Colonic mucosa (tissue), 4 donors: ENCODE results near the gene ASGR1. TPM values are rescaled to one million over a fixed set of nuclear protein-coding genes. Genes with fewer than 3 reads are reported as not detected.
A peak's percentile ranks its signal among the peaks of the same experiment; 100 is the strongest.

Experiments
- DNase-seq: peaks from one replicate; pipeline ENCODE4 v3.0.0-alpha.2; 2020
- H3K27ac ChIP-seq: fragments of 200-600 bp; one replicate; pipeline ENCODE4 v1.8.0; 2021
- H3K27me3 ChIP-seq: fragments of 200-600 bp; one replicate; pipeline ENCODE4 v1.8.0; 2021
- H3K36me3 ChIP-seq: fragments of 200-600 bp; one replicate; pipeline ENCODE4 v1.8.0; 2021
- H3K4me1 ChIP-seq: fragments of 200-600 bp; one replicate; pipeline ENCODE4 v1.8.0; 2021; ENCODE audit warnings: mild to moderate bottlenecking
- H3K4me3 ChIP-seq: fragments of 200-600 bp; one replicate; pipeline ENCODE4 v1.8.0; 2021
- H3K9ac ChIP-seq, 2 donors: one replicate each; pipeline ENCODE4 v1.7.0; 2013; ENCODE audit warnings: control low read depth in 2 of 2, low read depth in 2 of 2, low read length in 2 of 2
- H3K9me3 ChIP-seq: fragments of 200-600 bp; one replicate; pipeline ENCODE4 v1.8.0; 2021
- intact Hi-C: fragments of 100-400 bp; cut with DNase I; formaldehyde crosslinking; loops from one replicate; pipeline ENCODE4 v1.14.1; 2022
- total RNA-seq, 2 donors: library from RNA; stranded (reverse); fragmentation: NEBNext Ultra II Directional in 1 of 2; extraction: Animal tissue kit (Norgen Biotek cat#: 25700) in 1 of 2; gene quantifications; one replicate each; pipeline ENCODE4 v1.2.1, GENCODE V29; 2021
- TF ChIP-seq, protein P1 (sequence below): fragments of 200-600 bp; IDR thresholded peaks from one replicate; pipeline ENCODE4 v1.8.0; 2022; ENCODE audit warnings: antibody characterized with exemption, mild to moderate bottlenecking
- donor health status: healthy.
- donor health status: DM: no; HTN: no; CAD: no.
- donor health status: DM: no; HTN: no; CAD: no.

Gene ASGR1
- total RNA-seq, 2 donors from 2014 or later, result 0.47 to 1.1 TPM

DNA sequence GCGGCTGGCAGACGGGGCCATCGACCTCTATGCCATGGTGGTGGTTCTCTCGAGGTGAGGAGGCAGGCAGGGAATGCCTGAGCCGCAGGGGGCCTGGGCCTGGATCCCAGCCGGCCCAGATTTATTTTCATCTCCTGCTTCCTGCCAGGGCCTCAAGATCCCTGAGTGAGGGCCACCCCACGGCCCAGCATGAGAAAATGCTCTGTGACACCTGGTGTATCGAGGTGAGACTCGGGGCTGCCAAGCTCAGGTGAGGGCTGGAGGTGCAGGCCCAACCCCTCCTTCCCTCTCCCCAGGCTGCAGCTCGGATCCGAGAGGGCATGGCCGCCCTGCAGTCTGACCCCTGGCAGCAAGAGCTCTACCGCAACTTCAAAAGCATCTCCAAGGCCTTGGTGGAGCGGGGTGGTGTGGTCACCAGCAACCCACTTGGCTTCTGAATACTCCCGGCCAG is 45.5 kb upstream of the ASGR1 start:
- TF ChIP-seq, protein P1, sequence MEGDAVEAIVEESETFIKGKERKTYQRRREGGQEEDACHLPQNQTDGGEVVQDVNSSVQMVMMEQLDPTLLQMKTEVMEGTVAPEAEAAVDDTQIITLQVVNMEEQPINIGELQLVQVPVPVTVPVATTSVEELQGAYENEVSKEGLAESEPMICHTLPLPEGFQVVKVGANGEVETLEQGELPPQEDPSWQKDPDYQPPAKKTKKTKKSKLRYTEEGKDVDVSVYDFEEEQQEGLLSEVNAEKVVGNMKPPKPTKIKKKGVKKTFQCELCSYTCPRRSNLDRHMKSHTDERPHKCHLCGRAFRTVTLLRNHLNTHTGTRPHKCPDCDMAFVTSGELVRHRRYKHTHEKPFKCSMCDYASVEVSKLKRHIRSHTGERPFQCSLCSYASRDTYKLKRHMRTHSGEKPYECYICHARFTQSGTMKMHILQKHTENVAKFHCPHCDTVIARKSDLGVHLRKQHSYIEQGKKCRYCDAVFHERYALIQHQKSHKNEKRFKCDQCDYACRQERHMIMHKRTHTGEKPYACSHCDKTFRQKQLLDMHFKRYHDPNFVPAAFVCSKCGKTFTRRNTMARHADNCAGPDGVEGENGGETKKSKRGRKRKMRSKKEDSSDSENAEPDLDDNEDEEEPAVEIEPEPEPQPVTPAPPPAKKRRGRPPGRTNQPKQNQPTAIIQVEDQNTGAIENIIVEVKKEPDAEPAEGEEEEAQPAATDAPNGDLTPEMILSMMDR, result no peak
- intact Hi-C loops, result no loop called here
- H3K27me3 ChIP-seq, result no peaks in the 10 kb centered on the region
- H3K36me3 ChIP-seq, result peaks cover 23% of the 10 kb centered on the region
- H3K9me3 ChIP-seq, result no peaks in the 10 kb centered on the region
- H3K9ac ChIP-seq, result no peak overlapping the region
- peaks cover 14% of the 10 kb centered on the region for H3K4me1 ChIP-seq
- no peak overlapping the region for H3K27ac ChIP-seq
- DNase-seq, result no peak
- H3K4me3 ChIP-seq, result no peak overlapping the region

DNA sequence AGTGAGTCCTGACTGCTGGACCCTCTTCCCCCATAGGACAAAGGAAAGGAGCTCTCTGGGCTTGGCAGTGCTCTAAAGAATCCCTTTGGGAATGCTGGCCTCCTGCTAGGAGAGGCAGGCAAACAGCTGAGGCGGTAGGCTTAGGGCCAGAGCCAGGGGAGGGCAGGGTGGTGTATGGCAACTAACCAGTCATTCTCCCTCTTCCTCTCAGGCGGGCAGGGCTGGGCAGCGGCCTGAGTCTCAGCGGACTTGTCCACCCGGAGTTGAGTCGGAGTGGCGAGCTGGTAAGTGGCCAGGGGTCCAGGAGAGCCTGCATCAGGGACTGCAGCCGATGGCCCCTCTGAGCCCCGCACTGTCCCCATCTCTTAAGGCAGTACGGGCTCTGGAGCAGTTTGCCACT is 44.9 kb upstream of the ASGR1 start:
- no peak overlapping the region for H3K9ac ChIP-seq
- TF ChIP-seq, protein P1, result no peak
- H3K36me3 ChIP-seq, result peaks cover 17% of the 10 kb centered on the region
- DNase-seq, result no peak
- H3K4me3 ChIP-seq, result no peak overlapping the region
- no peak overlapping the region for H3K27ac ChIP-seq
- H3K27me3 ChIP-seq, result no peaks in the 10 kb centered on the region
- intact Hi-C loops, result no loop called here
- peaks cover 14% of the 10 kb centered on the region for H3K4me1 ChIP-seq
- no peaks in the 10 kb centered on the region for H3K9me3 ChIP-seq

DNA sequence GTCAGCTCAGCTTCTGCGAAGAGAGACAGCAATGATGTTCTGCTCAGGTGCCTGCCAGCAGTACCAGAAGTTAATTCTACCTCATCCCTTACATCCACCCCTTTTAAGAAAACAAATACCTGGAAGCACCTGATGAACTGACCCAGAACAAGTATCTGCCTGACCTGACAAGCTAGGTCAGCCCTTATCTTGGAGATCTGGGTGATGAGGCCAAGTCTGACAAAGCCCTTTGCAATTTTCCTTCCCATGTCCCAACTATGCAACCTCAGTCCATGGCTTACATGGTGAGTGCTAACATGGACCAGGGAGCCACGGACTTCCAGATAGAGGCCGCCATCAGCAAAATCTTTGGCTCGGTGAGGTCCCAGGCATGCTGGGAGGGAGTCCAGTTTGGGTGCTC is 44.2 kb upstream of the ASGR1 start:
- no peak for DNase-seq
- Histone ChIP-seq H3K27ac (no peak overlapping the region), H3K9me3 (no peaks in the 10 kb centered on the region), H3K36me3 (peaks cover 11% of the 10 kb centered on the region), H3K9ac (no peak overlapping the region), H3K4me3 (no peak overlapping the region), H3K27me3 (no peaks in the 10 kb centered on the region), H3K4me1 (peaks cover 14% of the 10 kb centered on the region)
- intact Hi-C loops, result no loop called here
- TF ChIP-seq, protein P1, result no peak

DNA sequence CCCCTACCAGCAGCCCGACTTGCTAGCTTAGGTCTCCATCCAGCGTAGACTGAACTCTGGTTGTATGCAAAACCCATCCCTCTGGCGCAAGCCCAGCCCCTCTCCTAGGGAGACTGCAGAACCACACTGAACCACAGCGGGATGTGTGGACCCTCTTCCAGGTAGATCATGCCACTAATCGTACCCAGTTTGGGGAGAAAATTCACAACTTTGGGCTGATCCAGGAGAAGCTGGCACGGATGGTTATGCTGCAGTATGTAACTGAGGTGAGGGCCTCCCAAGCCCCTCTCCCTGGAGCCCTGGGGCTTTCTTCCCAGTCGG is 43.8 kb upstream of the ASGR1 start:
- peaks cover 11% of the 10 kb centered on the region for H3K36me3 ChIP-seq
- intact Hi-C loops, result no loop called here
- H3K4me1 ChIP-seq, result peaks cover 14% of the 10 kb centered on the region
- H3K4me3 ChIP-seq, result no peak overlapping the region
- no peaks in the 10 kb centered on the region for H3K9me3 ChIP-seq
- H3K27ac ChIP-seq, result no peak overlapping the region
- no peak for DNase-seq
- no peak overlapping the region for H3K9ac ChIP-seq
- no peaks in the 10 kb centered on the region for H3K27me3 ChIP-seq
- TF ChIP-seq, protein P1, result no peak

DNA sequence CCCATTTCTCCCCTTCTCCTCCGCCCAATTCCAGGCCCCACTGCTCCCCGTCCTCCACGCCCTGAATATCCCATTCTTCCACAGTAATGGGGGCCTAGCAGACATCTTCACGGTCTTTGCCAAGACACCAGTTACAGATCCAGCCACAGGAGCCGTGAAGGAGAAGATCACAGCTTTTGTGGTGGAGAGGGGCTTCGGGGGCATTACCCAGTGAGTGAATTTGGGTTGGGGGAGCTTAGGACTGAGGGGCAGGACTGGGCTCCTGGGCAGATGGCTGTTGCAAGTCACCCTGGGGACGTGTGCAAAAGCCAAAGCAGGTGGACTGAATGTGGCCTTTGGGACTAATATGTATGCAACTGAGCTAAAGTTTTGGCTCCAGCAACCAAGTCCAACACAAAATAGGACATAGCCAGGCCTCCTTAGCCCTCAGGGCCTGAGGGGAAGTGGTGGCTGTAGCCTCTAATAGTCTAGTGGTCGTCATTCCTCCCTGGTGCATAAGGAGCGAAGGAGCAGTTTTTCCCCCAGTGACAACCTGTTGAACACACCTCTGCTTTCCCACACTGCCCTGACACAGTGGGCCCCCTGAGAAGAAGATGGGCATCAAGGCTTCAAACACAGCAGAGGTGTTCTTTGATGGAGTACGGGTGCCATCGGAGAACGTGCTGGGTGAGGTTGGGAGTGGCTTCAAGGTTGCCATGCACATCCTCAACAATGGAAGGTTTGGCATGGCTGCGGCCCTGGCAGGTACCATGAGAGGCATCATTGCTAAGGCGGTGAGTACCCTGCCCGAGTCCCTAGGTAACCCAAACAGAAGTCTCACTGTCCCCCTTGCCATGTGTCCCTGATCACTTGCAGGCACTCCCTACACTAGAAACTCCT is 43.2 kb upstream of the ASGR1 start:
- peak overlapping the region in 1 of 2 donors; percentile 77 for H3K9ac ChIP-seq
- no peaks in the 10 kb centered on the region for H3K9me3 ChIP-seq
- peaks cover 14% of the 10 kb centered on the region for H3K4me1 ChIP-seq
- DNase-seq, result no peak
- no peaks in the 10 kb centered on the region for H3K27me3 ChIP-seq
- TF ChIP-seq, protein P1, result no peak
- H3K27ac ChIP-seq, result no peak overlapping the region
- intact Hi-C loops, result no loop called here
- peaks cover 11% of the 10 kb centered on the region for H3K36me3 ChIP-seq
- no peak overlapping the region for H3K4me3 ChIP-seq
